Amygdala (tissue), 56 donors: ENCODE results near the gene LCK.

Experiments
- DNase-seq, 56 donors: peaks; one replicate each; lab custom pipeline; 2025; lab: John Stamatoyannopoulos, UW

The LCK gene

GRCh38 chr1:32311709-32312393 is 60.8 kb downstream of the LCK start:
- DNase-seq, result no peak

- no peak for DNase-seq
These were observed 65.8 kb downstream of the LCK start for GRCh38 chr1:32316903-32317277.

GRCh38 chr1:32318127-32318869 is 67.2 kb downstream of the LCK start:
- no peak for DNase-seq

GRCh38 chr1:32321712-32322291 is 70.7 kb downstream of the LCK start:
- no peak for DNase-seq

- DNase-seq, result no peak
These were observed 76.1 kb downstream of the LCK start for GRCh38 chr1:32327204-32327603.

- DNase-seq, result no peak
These were observed 78.9 kb downstream of the LCK start for GRCh38 chr1:32329931-32330466.

GRCh38 chr1:32330558-32331151 is 79.6 kb downstream of the LCK start:
- no peak for DNase-seq

- no peak for DNase-seq
These were observed 80.5 kb downstream of the LCK start for GRCh38 chr1:32331549-32331948.

GRCh38 chr1:32332290-32333079 is 81.4 kb downstream of the LCK start:
- DNase-seq, result peak in 27 of 56 donors; percentile 14 to 74 (median 29)

GRCh38 chr1:32333251-32333963 is 82.3 kb downstream of the LCK start:
- no peak for DNase-seq

- peak in 1 of 56 donors; percentile 66 for DNase-seq
These were observed 83.3 kb downstream of the LCK start for GRCh38 chr1:32334274-32334861.

- peak in 26 of 56 donors; percentile 14 to 73 (median 42) for DNase-seq
These were observed 83.9 kb downstream of the LCK start for GRCh38 chr1:32334864-32335534.

GRCh38 chr1:32335535-32335789 is 84.4 kb downstream of the LCK start:
- DNase-seq, result no peak
